Measurements from ENCODE around the gene CCDC50. TPM values are rescaled to one million over a fixed set of nuclear protein-coding genes. Genes with fewer than 3 reads are reported as not detected.

CCDC50 gene
- total RNA-seq, 1 donor from 2014 or later = 48.4 TPM

- Mint-ChIP-seq H3K36me3 (ENCODE audit: low read depth) (no peaks in the 10 kb centered on the region), H3K4me1 (peaks cover 28% of the 10 kb centered on the region), H3K4me3 (no peak overlapping the region), H3K9me3 (no peaks in the 10 kb centered on the region), H3K27me3 (ENCODE audit: low read depth) (no peaks in the 10 kb centered on the region), H3K27ac (ENCODE audit: unreplicated experiment) (no peak overlapping the region)
- no peak for TF ChIP-seq CTCF (conservative IDR thresholded peaks at IDR 0.05)
- DNase-seq (ENCODE audit: low read depth, low spot score) = no peak
Measured at GRCh38 chr3:191348098-191348497, 18.9 kb downstream of the CCDC50 start.

DNA sequence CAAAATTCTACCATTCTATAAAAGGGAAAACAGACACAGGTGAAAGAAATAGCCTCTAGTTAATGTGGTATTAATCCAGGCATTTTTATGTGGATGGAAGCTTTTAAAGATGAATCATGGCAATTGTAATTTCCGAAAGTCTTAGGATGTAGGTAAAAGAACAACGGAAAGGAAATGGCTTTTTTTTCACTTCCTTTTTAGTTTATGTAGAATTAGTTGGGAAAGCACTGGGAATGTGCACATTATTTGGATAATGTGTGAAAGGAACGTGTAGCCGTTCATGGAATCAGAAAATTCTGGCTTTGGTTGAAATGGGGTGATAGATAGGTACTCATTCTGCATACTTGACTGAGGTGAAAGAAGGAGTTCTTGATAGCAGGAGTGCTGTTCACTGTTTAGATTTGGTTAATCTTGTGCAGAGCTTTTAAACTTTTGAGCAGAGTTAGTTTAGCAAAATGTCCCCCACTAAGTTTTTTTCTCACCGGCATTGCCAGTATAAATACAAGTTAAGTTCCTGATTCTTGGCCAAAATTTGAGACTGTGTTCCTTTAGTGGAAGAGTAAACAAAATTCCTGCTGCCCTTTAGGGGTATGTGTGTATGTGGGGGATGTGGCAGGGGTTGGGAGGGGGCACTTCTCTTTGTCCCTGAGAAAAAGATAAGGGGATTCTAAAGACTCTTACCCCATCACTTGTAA, 21.3 kb downstream of the CCDC50 start:
- peak overlapping the region; percentile 63 for H3K27ac Mint-ChIP-seq (ENCODE audit: unreplicated experiment)
- peaks cover 22% of the 10 kb centered on the region for H3K4me1 Mint-ChIP-seq
- H3K27me3 Mint-ChIP-seq (ENCODE audit: low read depth) = no peaks in the 10 kb centered on the region
- no peaks in the 10 kb centered on the region for H3K36me3 Mint-ChIP-seq (ENCODE audit: low read depth)
- no peaks in the 10 kb centered on the region for H3K9me3 Mint-ChIP-seq
- no peak overlapping the region for H3K4me3 Mint-ChIP-seq
- DNase-seq (ENCODE audit: low read depth, low spot score) = no peak
- TF ChIP-seq CTCF (conservative IDR thresholded peaks at IDR 0.05) = no peak

- Mint-ChIP-seq H3K4me3 (no peak overlapping the region), H3K27me3 (ENCODE audit: low read depth) (no peaks in the 10 kb centered on the region), H3K36me3 (ENCODE audit: low read depth) (no peaks in the 10 kb centered on the region), H3K4me1 (peaks cover 22% of the 10 kb centered on the region), H3K27ac (ENCODE audit: unreplicated experiment) (no peak overlapping the region), H3K9me3 (no peaks in the 10 kb centered on the region)
- DNase-seq (ENCODE audit: low read depth, low spot score) = no peak
- no peak for TF ChIP-seq CTCF (conservative IDR thresholded peaks at IDR 0.05)
Measured at GRCh38 chr3:191352014-191352413, 22.8 kb downstream of the CCDC50 start.

GRCh38 chr3:191353022-191353777, 24.0 kb downstream of the CCDC50 start:
- TF ChIP-seq CTCF (conservative IDR thresholded peaks at IDR 0.05) = no peak
- Mint-ChIP-seq H3K4me1 (peaks cover 17% of the 10 kb centered on the region), H3K36me3 (ENCODE audit: low read depth) (peaks cover under 1% of the 10 kb centered on the region), H3K9me3 (no peaks in the 10 kb centered on the region), H3K4me3 (no peak overlapping the region), H3K27ac (ENCODE audit: unreplicated experiment) (no peak overlapping the region), H3K27me3 (ENCODE audit: low read depth) (no peaks in the 10 kb centered on the region)
- DNase-seq (ENCODE audit: low read depth, low spot score) = no peak

DNA sequence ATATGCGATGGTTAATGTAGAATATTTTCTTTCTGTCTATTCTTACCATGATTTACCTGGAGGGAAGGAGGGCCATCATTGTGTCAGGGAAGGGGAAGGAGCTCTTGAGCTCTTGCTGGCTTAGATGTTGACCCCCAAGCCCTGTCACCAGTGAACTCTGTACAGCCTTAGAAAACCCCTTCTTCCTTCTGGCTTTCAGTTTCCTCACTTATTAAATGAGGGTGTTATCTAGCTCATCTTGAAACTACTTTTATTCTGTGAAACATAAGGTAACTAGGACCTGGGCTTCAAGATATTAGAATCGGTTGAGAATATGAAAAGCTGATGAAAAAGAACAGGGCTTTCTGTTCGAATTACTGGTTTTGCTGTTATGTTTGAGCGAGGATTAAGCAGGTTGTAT, 26.2 kb downstream of the CCDC50 start:
- DNase-seq (ENCODE audit: low read depth, low spot score) = no peak
- Mint-ChIP-seq H3K9me3 (no peaks in the 10 kb centered on the region), H3K4me1 (peaks cover 6% of the 10 kb centered on the region), H3K4me3 (no peak overlapping the region), H3K27ac (ENCODE audit: unreplicated experiment) (no peak overlapping the region), H3K27me3 (ENCODE audit: low read depth) (no peaks in the 10 kb centered on the region), H3K36me3 (ENCODE audit: low read depth) (peaks cover 13% of the 10 kb centered on the region)
- no peak for TF ChIP-seq CTCF (conservative IDR thresholded peaks at IDR 0.05)

All from neural crest cell (in vitro differentiated cells).